GM10266 (cell line): ENCODE data around the gene ACAD10.

Source experiments
- DNase-seq: peaks from one replicate; pipeline ENCODE4 v3.0.0; 2012; ENCODE audit errors: extremely low spot score
- TF ChIP-seq, protein P1 (sequence below): IDR thresholded peaks from 2 replicates; pipeline ENCODE4 v1.5.1; 2012; ENCODE audit warnings: mild to moderate bottlenecking, low read depth; ENCODE audit not compliant: control insufficient read depth, insufficient read depth; ENCODE audit errors: missing control alignments

Gene ACAD10

DNA sequence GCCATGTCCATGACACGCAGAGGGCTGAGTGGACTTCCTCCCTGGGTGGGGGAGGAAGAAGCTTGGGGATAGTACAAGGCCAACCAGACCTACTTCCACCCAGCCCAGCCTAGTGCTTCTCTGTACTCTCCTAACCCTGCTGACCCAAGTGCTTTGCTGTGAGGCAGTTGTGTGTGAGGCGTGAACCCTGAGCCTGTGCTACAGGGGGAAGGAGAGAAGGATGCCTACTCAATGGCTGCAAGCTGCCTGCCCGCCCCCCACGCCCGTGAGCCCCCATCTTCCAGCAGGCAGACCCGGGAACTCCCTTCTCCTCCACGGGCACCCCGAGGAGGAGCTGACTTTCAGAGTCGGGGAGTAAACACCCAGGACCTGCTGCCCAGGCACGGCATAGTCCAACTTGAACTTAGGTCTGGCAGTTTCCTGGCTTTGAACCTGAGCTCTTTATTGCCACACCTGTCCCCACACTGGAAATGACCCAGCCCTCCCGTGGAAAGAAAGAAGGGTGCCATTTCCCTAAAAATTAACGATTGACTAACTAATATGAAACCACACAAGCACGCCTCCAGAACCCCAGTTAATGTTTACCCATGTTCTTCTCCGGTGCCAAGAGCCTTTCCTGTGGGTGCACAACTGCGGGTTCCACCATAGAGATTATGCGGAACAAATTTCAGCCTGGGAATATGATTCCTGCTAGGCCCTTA lies 91.6 kb downstream of the ACAD10 start:
- no peak for DNase-seq
- TF ChIP-seq, protein P1, sequence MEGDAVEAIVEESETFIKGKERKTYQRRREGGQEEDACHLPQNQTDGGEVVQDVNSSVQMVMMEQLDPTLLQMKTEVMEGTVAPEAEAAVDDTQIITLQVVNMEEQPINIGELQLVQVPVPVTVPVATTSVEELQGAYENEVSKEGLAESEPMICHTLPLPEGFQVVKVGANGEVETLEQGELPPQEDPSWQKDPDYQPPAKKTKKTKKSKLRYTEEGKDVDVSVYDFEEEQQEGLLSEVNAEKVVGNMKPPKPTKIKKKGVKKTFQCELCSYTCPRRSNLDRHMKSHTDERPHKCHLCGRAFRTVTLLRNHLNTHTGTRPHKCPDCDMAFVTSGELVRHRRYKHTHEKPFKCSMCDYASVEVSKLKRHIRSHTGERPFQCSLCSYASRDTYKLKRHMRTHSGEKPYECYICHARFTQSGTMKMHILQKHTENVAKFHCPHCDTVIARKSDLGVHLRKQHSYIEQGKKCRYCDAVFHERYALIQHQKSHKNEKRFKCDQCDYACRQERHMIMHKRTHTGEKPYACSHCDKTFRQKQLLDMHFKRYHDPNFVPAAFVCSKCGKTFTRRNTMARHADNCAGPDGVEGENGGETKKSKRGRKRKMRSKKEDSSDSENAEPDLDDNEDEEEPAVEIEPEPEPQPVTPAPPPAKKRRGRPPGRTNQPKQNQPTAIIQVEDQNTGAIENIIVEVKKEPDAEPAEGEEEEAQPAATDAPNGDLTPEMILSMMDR: no peak

GRCh38 chr12:111780166-111780565 lies 94.3 kb downstream of the ACAD10 start:
- no peak for DNase-seq
- TF ChIP-seq, protein P1: no peak

DNA sequence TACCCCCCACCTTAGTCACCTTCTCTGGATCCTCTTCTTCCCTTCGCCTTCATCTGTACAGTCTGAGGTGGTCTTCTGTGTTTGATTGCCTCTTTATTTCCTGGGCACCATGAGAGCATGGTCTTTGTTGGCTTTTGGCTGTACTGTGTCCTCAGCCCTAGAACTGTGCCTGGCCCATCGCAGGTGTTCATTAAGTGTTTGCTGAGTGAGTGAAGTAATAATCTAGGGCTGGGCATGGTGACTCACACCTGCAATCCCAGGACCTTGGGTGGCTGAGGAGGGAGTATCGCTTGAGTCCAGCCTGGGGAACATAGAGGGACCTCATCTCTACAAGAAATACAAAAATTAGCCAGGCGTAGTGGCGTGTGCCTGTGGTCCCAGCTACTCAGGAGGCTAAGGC lies 94.8 kb downstream of the ACAD10 start:
- TF ChIP-seq, protein P1: no peak
- no peak for DNase-seq

DNA sequence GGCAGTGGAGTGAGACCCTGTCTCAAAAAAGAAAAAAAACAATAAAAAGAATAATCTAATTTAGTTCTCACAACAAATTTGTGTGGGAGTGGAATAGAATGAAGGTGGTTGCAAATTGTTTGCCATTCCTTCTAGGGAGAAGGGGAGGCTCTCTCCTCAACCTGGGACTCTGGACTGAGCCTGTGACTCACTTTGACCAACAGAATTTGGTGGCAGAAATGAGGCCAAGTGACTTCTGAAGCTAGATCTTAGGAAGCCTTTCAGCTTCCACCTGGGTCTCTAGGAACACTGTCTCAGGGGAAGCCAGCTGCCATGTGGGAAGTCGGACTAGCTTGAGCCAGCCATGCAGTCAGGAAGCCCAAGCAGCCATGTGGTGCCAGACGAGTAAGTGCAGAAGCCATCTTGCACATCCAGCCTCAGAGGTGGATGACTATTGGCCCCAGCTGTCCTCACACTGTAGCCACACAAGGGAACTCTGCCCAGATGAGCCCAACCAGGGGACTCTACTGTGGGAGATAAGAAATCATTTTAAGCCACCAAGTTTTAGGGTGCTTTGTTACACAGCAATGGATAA lies 95.3 kb downstream of the ACAD10 start:
- TF ChIP-seq, protein P1: no peak
- DNase-seq: no peak

DNA sequence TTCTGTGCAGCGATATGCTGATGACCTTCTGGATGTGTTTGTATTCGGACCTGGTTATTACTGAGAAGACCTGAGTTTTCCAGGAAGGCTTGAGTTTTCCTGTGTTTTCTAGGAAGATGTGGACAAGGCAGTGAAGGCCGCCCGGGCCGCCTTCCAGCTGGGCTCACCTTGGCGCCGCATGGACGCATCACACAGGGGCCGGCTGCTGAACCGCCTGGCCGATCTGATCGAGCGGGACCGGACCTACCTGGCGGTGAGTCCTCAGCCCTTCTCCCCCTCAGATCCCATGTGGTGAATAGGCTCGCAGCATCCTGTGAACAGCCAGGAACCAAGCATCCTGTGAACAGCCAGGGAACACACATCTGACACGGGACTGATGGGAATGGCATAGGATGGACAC lies 97.2 kb downstream of the ACAD10 start:
- no peak for DNase-seq
- TF ChIP-seq, protein P1: no peak

GRCh38 chr12:111784953-111785352 lies 99.1 kb downstream of the ACAD10 start:
- no peak for DNase-seq
- TF ChIP-seq, protein P1: no peak

DNA sequence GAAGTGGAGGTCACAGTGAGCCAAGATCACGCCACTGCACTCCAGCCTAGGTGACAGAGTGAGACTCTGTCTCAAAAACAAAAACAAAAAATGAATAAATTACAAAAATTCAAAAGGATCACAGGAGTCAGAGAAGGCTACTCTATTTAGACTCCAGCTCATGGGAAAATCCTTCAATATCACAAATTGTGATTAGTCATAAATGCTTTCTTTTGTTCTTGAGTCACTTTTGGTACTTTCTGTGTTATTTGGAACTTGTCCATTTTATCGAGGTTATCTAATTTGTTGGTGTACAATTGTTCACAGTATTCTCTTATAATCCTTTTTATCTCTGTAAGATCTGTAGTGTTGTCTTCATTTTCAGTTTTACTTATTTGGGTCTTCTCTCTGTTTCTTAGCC lies 99.8 kb downstream of the ACAD10 start:
- no peak for DNase-seq
- TF ChIP-seq, protein P1: no peak
